Aorta (tissue), 5 donors: ENCODE data around the gene ESPL1. TPM values are rescaled to one million over a fixed set of nuclear protein-coding genes. Genes with fewer than 3 reads are reported as not detected.

Experiments
- ATAC-seq: fragments of 200-7000 bp; cut with Tn5 transposase; one replicate; pipeline ENCODE4 v1.9.1; 2022; ENCODE audit warnings: moderate library complexity; ENCODE audit not compliant: low FRiP score
- DNase-seq, 2 donors: peaks; one replicate each; pipeline ENCODE4 v3.0.0-alpha.2; 2020
- H3K27ac ChIP-seq, 2 donors: one replicate each; pipeline ENCODE4 v1.5.1; 2013; ENCODE audit warnings: low read length in 2 of 2, mild to moderate bottlenecking in 2 of 2, moderate library complexity in 2 of 2, control low read depth in 1 of 2, inconsistent platforms in 1 of 2, low read depth in 1 of 2
- H3K27me3 ChIP-seq, 2 donors: one replicate each; pipeline ENCODE4 v1.6.1; 2013; ENCODE audit warnings: control low read depth in 1 of 2, low read length in 1 of 2, mild to moderate bottlenecking in 1 of 2, moderate library complexity in 1 of 2; ENCODE audit not compliant: insufficient read depth in 2 of 2, control insufficient read depth in 1 of 2
- H3K36me3 ChIP-seq, 2 donors: one replicate each; pipeline ENCODE4 v1.6.1; 2013; ENCODE audit warnings: control low read depth in 1 of 2, low read length in 1 of 2, mild to moderate bottlenecking in 1 of 2; ENCODE audit not compliant: insufficient read depth in 2 of 2, control insufficient read depth in 1 of 2
- H3K4me1 ChIP-seq, 2 donors: one replicate each; pipeline ENCODE4 v1.6.1; 2013; ENCODE audit warnings: low read length in 2 of 2, control low read depth in 1 of 2, mild to moderate bottlenecking in 1 of 2, moderate library complexity in 1 of 2; ENCODE audit not compliant: insufficient read depth in 2 of 2, control insufficient read depth in 1 of 2
- H3K4me3 ChIP-seq, 2 donors: one replicate each; pipeline ENCODE4 v1.5.1; 2013; ENCODE audit warnings: low read length in 2 of 2, control low read depth in 1 of 2, mild to moderate bottlenecking in 1 of 2
- H3K9me3 ChIP-seq: one replicate; pipeline ENCODE4 v1.6.1; 2013; ENCODE audit warnings: mild to moderate bottlenecking, low read length; ENCODE audit not compliant: control insufficient read depth
- WGBS, 2 donors: extraction: QIAGEN DNeasy Blood & Tissue Kit; methylation state at CpG; one replicate each; pipeline ENCODE4 v1.1.7; 2013; 5-methylcytosine and 5-hydroxymethylcytosine counted together
- intact Hi-C, 2 donors: fragments of 100-400 bp; cut with DNase I; formaldehyde crosslinking; loops; one replicate each; pipeline versions ENCODE4 v1.14.2 to v1.15.0; 2022
- polyA plus RNA-seq, 2 donors: library from polyadenylated mRNA; stranded (reverse); fragments of 200-250 nt; gene quantifications; one replicate each; pipeline ENCODE4 v1.2.3, GENCODE V29; 2013
- total RNA-seq, 2 donors: library from RNA; stranded (reverse); fragmentation: NEBNext Ultra II Directional; extraction: Animal tissue kit (Norgen Biotek cat#: 25700); gene quantifications; one replicate each; pipeline ENCODE4 v1.2.1, GENCODE V29; 2021
- donor health status: healthy with polysubstance abuse.
- donor health status: Bipolar disorder and iron deficiency.
- donor health status: DM: no; HTN: no; CAD: no.
- donor health status: DM: no; HTN: no; CAD: no.
- donor health status: DM: yes; HTN: yes; CAD: no.

The ESPL1 gene
- total and polyA plus RNA-seq, 4 donors, result 0.38 to 2.8 (median 1.5) TPM

GRCh38 chr12:53299101-53299453 is 31.0 kb downstream of the ESPL1 start:
- no peaks in the 10 kb centered on the region for H3K9me3 ChIP-seq
- DNase-seq, result peak in 1 of 2 donors; percentile 58
- peaks cover 0 to 2% of the 10 kb centered on the region in 2 donors for H3K36me3 ChIP-seq
- WGBS, 2 donors, result 58 to 70% methylated on average over 5 of the region's 5 CpGs
- H3K4me3 ChIP-seq, result no peak overlapping the region
- ATAC-seq, result no peak
- H3K27me3 ChIP-seq, result no peaks in the 10 kb centered on the region
- no peaks in the 10 kb centered on the region for H3K4me1 ChIP-seq
- peak overlapping the region in 1 of 2 donors; percentile 4 for H3K27ac ChIP-seq
- intact Hi-C loops, result loop anchor here in 1 of 2 donors (10.0 kb wide), 1 partner anchor 234 kb away; no protein-coding TSS in a partner anchor

GRCh38 chr12:53299454-53300180 is 31.5 kb downstream of the ESPL1 start, which contains the start of gene MYG1:
Gene MYG1, plus strand, starts transcription at chr12:53299695. Its CDS starts 43 bp downstream, at chr12:53299738.
- intact Hi-C loops, result loop anchor here in 1 of 2 donors (10.0 kb wide), 1 partner anchor 235 kb away; no protein-coding TSS in a partner anchor
- Histone ChIP-seq H3K27ac (peak within 1 kb of the TSS in 1 of 2 donors; percentile 31), H3K36me3 (peaks cover 0 to 2% of the 10 kb centered on the region in 2 donors), H3K4me3 (peak within 1 kb of the TSS; percentile 29 to 50), H3K9me3 (no peaks in the 10 kb centered on the region), H3K27me3 (no peaks in the 10 kb centered on the region), H3K4me1 (no peaks in the 10 kb centered on the region)
- peak; percentile 94 to 96 for DNase-seq
- 1 to 2% methylated on average over 50 to 51 of the region's 51 CpGs for WGBS, 2 donors
- ATAC-seq, result peak; percentile 89

- intact Hi-C loops, result no loop called here
- ATAC-seq, result no peak
- DNase-seq, result no peak
- no peaks in the 10 kb centered on the region for H3K4me1 ChIP-seq
- 0 to 1% methylated on average over 12 of the region's 12 CpGs for WGBS, 2 donors
- H3K36me3 ChIP-seq, result peaks cover 0 to 2% of the 10 kb centered on the region in 2 donors
- H3K27me3 ChIP-seq, result no peaks in the 10 kb centered on the region
- H3K9me3 ChIP-seq, result no peaks in the 10 kb centered on the region
- peak overlapping the region; percentile 29 to 50 for H3K4me3 ChIP-seq
- peak overlapping the region in 1 of 2 donors; percentile 31 for H3K27ac ChIP-seq
These were observed 32.1 kb downstream of the ESPL1 start for GRCh38 chr12:53300187-53300586.

GRCh38 chr12:53302903-53303302 is 34.8 kb downstream of the ESPL1 start:
- no peak for ATAC-seq
- Histone ChIP-seq H3K4me3 (no peak overlapping the region), H3K36me3 (peaks cover 2 to 9% of the 10 kb centered on the region in 2 donors), H3K27me3 (no peaks in the 10 kb centered on the region), H3K4me1 (no peaks in the 10 kb centered on the region), H3K9me3 (no peaks in the 10 kb centered on the region), H3K27ac (no peak overlapping the region)
- 81 to 84% methylated on average over 5 of the region's 5 CpGs for WGBS, 2 donors
- DNase-seq, result no peak
- intact Hi-C loops, result no loop called here

GRCh38 chr12:53306826-53307225 is 38.7 kb downstream of the ESPL1 start:
- 89 to 92% methylated on average over 10 of the region's 10 CpGs for WGBS, 2 donors

GRCh38 chr12:53308276-53308675 is 40.2 kb downstream of the ESPL1 start:
- intact Hi-C loops, result no loop called here
- no peaks in the 10 kb centered on the region for H3K9me3 ChIP-seq
- DNase-seq (no peak), ATAC-seq (no peak)
- no peaks in the 10 kb centered on the region for H3K27me3 ChIP-seq
- no peak overlapping the region for H3K27ac ChIP-seq
- H3K36me3 ChIP-seq, result peaks cover 2 to 11% of the 10 kb centered on the region in 2 donors
- no peak overlapping the region for H3K4me3 ChIP-seq
- H3K4me1 ChIP-seq, result no peaks in the 10 kb centered on the region
- 67 to 70% methylated on average over 4 of the region's 4 CpGs for WGBS, 2 donors

More at GRCh38 chr12:53306826-53307225, 38.7 kb downstream of the ESPL1 start:
- H3K9me3 ChIP-seq, result no peaks in the 10 kb centered on the region
- no peaks in the 10 kb centered on the region for H3K4me1 ChIP-seq
- intact Hi-C loops, result no loop called here
- peaks cover 2 to 13% of the 10 kb centered on the region in 2 donors for H3K36me3 ChIP-seq
- DNase-seq (no peak), ATAC-seq (no peak)
- no peak overlapping the region for H3K27ac ChIP-seq
- no peak overlapping the region for H3K4me3 ChIP-seq
- H3K27me3 ChIP-seq, result no peaks in the 10 kb centered on the region

GRCh38 chr12:53313996-53314395 is 45.9 kb downstream of the ESPL1 start:
- Histone ChIP-seq H3K27me3 (no peaks in the 10 kb centered on the region), H3K27ac (no peak overlapping the region), H3K36me3 (peaks cover 0 to 11% of the 10 kb centered on the region in 2 donors), H3K9me3 (no peaks in the 10 kb centered on the region), H3K4me1 (no peaks in the 10 kb centered on the region), H3K4me3 (no peak overlapping the region)
- DNase-seq (no peak), ATAC-seq (no peak)
- 65 to 98% methylated on average over 2 to 3 of the region's 3 CpGs for WGBS, 2 donors
- intact Hi-C loops, result no loop called here

- Histone ChIP-seq H3K27ac (peak overlapping the region in 1 of 2 donors; percentile 76), H3K27me3 (no peaks in the 10 kb centered on the region), H3K36me3 (no peaks in the 10 kb centered on the region), H3K4me3 (peak overlapping the region; percentile 3 to 54), H3K9me3 (no peaks in the 10 kb centered on the region), H3K4me1 (peaks cover 0 to 4% of the 10 kb centered on the region in 2 donors)
- intact Hi-C loops, result loop anchor here (10.0 kb wide), 1 partner anchor 184 kb away; the partner anchor contains the start of genes NPFF (in 2 of the 2) and TARBP2 (in 2 of the 2)
- WGBS, 2 donors, result 26% methylated on average over 10 of the region's 10 CpGs
- ATAC-seq, result no peak
- no peak for DNase-seq
These were observed 52.5 kb downstream of the ESPL1 start for GRCh38 chr12:53320352-53321195.
